Stimulated activated CD8-positive, alpha-beta memory T cell treated with anti-CD3 and anti-CD28 coated beads, Interleukin-4, amount 100 ng/mL, for 4 hours (primary cell): ENCODE data around the gene UNG.
"Not testable (repeated sequence)": the region's sequence is repeated elsewhere in the genome, so short reads cannot be mapped to it uniquely, and the experiment has no call there.

Source experiments
- DNase-seq, 2 donors: peaks; one replicate each; pipeline ENCODE4 v3.0.0-alpha.2; 2020; ENCODE audit warnings: low read depth in 2 of 2, low spot score in 1 of 2

Gene UNG

GRCh38 chr12:109120557-109120956, 23.2 kb downstream of the UNG start:
- DNase-seq, result no peak

GRCh38 chr12:109121346-109121880, 24.0 kb downstream of the UNG start:
- DNase-seq, result no peak

- no peak for DNase-seq
Measured at GRCh38 chr12:109124878-109125648, 27.7 kb downstream of the UNG start.

- DNase-seq, result no peak
Measured at GRCh38 chr12:109125791-109126190, 28.4 kb downstream of the UNG start.

GRCh38 chr12:109126784-109127183, 29.4 kb downstream of the UNG start:
- DNase-seq, result no peak

- no peak for DNase-seq
Measured at GRCh38 chr12:109127533-109128242, 30.3 kb downstream of the UNG start.

- no peak for DNase-seq
Measured at GRCh38 chr12:109130297-109131153, 33.1 kb downstream of the UNG start.

GRCh38 chr12:109131154-109132050, 34.0 kb downstream of the UNG start:
- DNase-seq, result no peak

- DNase-seq, result no peak
Measured at GRCh38 chr12:109134186-109134917, 37.0 kb downstream of the UNG start.

- DNase-seq, result no peak
Measured at GRCh38 chr12:109137055-109137454, 39.7 kb downstream of the UNG start.

GRCh38 chr12:109139360-109139759, 42.0 kb downstream of the UNG start:
- DNase-seq, result no peak

- DNase-seq, result no peak
Measured at GRCh38 chr12:109139791-109140190, 42.4 kb downstream of the UNG start.

GRCh38 chr12:109140560-109140959, 43.2 kb downstream of the UNG start:
- DNase-seq, result no peak

- DNase-seq, result no peak
Measured at GRCh38 chr12:109144224-109144623, 46.8 kb downstream of the UNG start.

GRCh38 chr12:109147126-109147525, 49.7 kb downstream of the UNG start:
- DNase-seq, result not testable (repeated sequence)

- no peak for DNase-seq
Measured at GRCh38 chr12:109147954-109148353, 50.6 kb downstream of the UNG start.

GRCh38 chr12:109150124-109150640, 52.8 kb downstream of the UNG start:
- DNase-seq, result no peak

GRCh38 chr12:109151457-109151856, 54.1 kb downstream of the UNG start:
- no peak for DNase-seq

GRCh38 chr12:109153821-109154441, 56.5 kb downstream of the UNG start:
- DNase-seq, result no peak
